AG04450 (cell line): Measurements from ENCODE around the gene CORO6. TPM values are rescaled to one million over a fixed set of nuclear protein-coding genes. Genes with fewer than 3 reads are reported as not detected.

Experiments used
- CTCF ChIA-PET: fragments of 300-600, 350-600 bp; formaldehyde crosslinking; extraction: SDS; loops from one replicate; lab custom pipeline; 2022; ENCODE audit warnings: antibody characterized with exemption, inconsistent platforms; lab: Charles Lee
- POLR2A ChIA-PET: fragments of 350-600 bp; formaldehyde crosslinking; extraction: SDS; loops from one replicate; lab custom pipeline; 2021; ENCODE audit warnings: antibody characterized with exemption, inconsistent platforms; lab: Yijun Ruan, JAX
- DNase-seq: peaks from one replicate; pipeline ENCODE4 v3.0.0-alpha.2; 2011; ENCODE audit warnings: low read depth, low spot score
- H3K27ac ChIP-seq: one replicate; pipeline ENCODE4 v1.5.1; 2012; ENCODE audit warnings: low read depth, low read length, control low read depth
- H3K27me3 ChIP-seq: one replicate; pipeline ENCODE4 v1.6.0; 2012; ENCODE audit warnings: low read length; ENCODE audit not compliant: control insufficient read depth, insufficient read depth
- H3K4me3 ChIP-seq: 2 replicates; pipeline ENCODE4 v1.5.1; 2011; ENCODE audit warnings: mild to moderate bottlenecking, low read depth, low read length, control low read depth
- H3K9me3 ChIP-seq: 2 replicates; pipeline ENCODE4 v1.5.1; 2012; ENCODE audit warnings: low read length; ENCODE audit not compliant: control insufficient read depth, insufficient read depth
- polyA plus RNA-seq: library from polyadenylated mRNA; depleted of rRNA; stranded (reverse); fragments of >200 nt; gene quantifications from 2 replicates; pipeline ENCODE4 v1.2.3, GENCODE V29; 2011
- TF ChIP-seq, protein P1 (sequence below): IDR thresholded peaks from 2 replicates; pipeline ENCODE4 v1.5.1; 2011; ENCODE audit warnings: low read depth, low read length, control low read depth, inconsistent platforms

CORO6 gene
- polyA plus RNA-seq, 1 experiment, result 9.3 TPM

DNA sequence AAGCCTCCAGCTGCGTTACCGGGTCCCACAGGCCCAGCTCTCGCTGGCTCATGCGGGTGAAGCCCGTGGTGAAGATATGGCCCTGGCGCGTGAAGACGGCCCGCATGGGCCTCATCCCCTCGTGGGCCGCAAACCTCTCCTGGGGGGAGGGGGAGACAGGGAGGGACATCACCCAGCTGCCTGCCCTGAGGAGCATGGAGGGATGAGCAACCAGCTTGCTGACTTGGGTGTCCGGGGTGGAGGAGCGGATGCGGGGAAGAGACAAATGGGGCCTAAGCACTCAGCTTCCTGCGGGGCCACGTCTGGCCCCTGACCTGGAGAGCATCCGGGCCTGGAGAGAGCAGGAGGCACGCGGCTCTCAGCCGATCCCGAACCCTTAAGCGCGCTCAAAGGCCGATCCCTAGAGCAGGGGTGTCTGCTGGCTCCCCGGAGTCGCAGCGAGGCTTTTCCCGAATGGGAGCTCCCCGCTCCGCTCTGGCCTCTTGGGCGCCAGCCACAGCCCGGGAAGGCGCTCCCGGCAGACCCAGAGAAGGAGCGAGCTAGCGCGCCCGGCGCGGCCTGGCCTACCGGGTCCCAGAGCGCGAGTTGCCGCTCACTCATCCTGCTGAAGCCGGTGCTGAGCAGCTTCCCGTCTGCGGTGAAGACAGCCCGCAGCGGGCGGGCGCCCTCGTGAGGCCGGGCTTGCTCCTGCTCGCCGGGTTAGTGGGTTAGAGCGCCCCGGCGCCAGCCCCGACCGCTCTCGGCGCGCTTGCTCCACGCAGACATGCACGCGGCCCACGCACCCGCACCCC, 5.0 kb downstream of the CORO6 start:
- Histone ChIP-seq H3K4me3 (0 out of 2 replicates have a peak overlapping the region, but pooled peaks have one; percentile 4), H3K27ac (peak overlapping the region; percentile 39), H3K9me3 (peaks cover 4% of the 10 kb centered on the region; the same call in 1 of the 2 replicates), H3K27me3 (no peaks in the 10 kb centered on the region)
- ChIA-PET CTCF (interaction anchor here (0.6 to 3.3 kb wide), 33 partner anchors 9 to 476 kb away, joined by 3 to 47 read pairs (median 5); partner anchors contain the start of gene ANKRD13B), POLR2A (interaction anchor here (1.2 kb wide), 2 partner anchors 22 to 54 kb away, joined by 3 read pairs; no protein-coding TSS in a partner anchor)
- DNase-seq, result no peak
- TF ChIP-seq, protein P1, sequence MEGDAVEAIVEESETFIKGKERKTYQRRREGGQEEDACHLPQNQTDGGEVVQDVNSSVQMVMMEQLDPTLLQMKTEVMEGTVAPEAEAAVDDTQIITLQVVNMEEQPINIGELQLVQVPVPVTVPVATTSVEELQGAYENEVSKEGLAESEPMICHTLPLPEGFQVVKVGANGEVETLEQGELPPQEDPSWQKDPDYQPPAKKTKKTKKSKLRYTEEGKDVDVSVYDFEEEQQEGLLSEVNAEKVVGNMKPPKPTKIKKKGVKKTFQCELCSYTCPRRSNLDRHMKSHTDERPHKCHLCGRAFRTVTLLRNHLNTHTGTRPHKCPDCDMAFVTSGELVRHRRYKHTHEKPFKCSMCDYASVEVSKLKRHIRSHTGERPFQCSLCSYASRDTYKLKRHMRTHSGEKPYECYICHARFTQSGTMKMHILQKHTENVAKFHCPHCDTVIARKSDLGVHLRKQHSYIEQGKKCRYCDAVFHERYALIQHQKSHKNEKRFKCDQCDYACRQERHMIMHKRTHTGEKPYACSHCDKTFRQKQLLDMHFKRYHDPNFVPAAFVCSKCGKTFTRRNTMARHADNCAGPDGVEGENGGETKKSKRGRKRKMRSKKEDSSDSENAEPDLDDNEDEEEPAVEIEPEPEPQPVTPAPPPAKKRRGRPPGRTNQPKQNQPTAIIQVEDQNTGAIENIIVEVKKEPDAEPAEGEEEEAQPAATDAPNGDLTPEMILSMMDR, result peak; percentile 63

DNA sequence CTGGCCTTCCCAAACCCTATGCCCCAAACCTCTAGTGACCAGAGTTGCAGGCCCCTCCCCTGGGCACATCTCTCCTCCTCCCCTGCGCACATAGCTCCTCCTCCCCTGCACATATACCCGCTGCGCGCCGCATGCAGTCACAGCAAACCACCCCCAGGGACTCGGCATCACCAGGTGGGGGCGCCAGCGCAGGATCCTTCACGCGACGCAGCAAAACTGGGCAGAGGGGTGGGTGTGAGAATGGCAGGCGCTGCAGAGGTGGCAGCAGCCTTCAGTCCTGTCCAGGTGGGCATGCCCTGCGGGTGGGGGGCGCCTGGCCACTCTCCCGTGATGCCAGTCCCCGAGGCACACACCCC, 5.6 kb downstream of the CORO6 start:
- H3K9me3 ChIP-seq, result peaks cover 9% of the 10 kb centered on the region; the same call in 1 of the 2 replicates
- CTCF ChIA-PET, result interaction anchor here (0.5 to 3.3 kb wide), 34 partner anchors 8 to 491 kb away, joined by 3 to 47 read pairs (median 5); partner anchors contain the start of gene ANKRD13B
- POLR2A ChIA-PET, result interaction anchor here (0.6 to 1.2 kb wide), 4 partner anchors 22 to 487 kb away, joined by 3 to 7 read pairs (median 3); no protein-coding TSS in a partner anchor
- H3K4me3 ChIP-seq, result no peak overlapping the region
- no peak for DNase-seq
- H3K27ac ChIP-seq, result no peak overlapping the region
- TF ChIP-seq, protein P1, result peak; percentile 65
- no peaks in the 10 kb centered on the region for H3K27me3 ChIP-seq

DNA sequence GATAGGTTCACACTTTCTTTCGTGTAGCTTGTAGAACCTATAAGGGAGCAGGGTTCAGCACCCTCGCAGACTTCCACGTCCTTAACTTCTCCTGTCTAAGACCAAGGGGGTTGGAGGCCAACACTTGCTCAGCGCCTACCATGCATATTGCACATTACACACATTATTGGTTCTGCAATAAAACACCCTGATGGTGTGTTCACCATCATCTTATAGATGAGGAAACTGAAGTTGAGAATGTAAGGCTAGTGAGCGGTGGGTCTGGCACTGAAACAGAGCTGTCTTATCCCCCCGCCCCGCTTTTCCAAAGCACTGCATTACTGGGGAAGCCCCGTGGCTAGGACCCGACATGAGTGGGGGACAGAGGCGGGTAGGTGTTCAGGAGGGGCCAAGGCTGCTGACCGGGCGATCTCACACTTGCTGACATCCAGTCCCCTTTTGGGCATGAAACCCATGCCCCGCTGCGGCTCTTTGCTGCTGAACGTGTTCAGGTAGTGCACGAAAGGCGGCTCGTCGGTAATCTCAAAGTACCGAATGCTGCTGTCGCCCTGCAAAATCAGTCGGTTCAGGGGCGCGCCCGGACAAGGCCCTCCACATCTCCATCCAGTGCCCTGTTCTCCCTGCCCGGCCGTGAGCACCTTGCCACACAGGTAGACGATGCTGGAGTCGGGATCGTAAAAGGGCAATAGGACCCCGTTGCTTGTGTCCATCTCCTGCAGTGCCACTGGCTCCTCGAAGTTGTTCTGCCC, 6.2 kb downstream of the CORO6 start:
- Histone ChIP-seq H3K9me3 (peaks cover 9% of the 10 kb centered on the region; the same call in 1 of the 2 replicates), H3K27ac (no peak overlapping the region), H3K4me3 (no peak overlapping the region), H3K27me3 (no peaks in the 10 kb centered on the region)
- POLR2A ChIA-PET, result interaction anchor here (0.6 to 1.2 kb wide), 5 partner anchors 23 to 488 kb away, joined by 3 to 7 read pairs (median 3); no protein-coding TSS in a partner anchor
- TF ChIP-seq, protein P1, result no peak
- no peak for DNase-seq
- CTCF ChIA-PET, result interaction anchor here (0.5 to 3.3 kb wide), 31 partner anchors 9 to 491 kb away, joined by 3 to 47 read pairs (median 5); partner anchors contain the start of gene ANKRD13B

DNA sequence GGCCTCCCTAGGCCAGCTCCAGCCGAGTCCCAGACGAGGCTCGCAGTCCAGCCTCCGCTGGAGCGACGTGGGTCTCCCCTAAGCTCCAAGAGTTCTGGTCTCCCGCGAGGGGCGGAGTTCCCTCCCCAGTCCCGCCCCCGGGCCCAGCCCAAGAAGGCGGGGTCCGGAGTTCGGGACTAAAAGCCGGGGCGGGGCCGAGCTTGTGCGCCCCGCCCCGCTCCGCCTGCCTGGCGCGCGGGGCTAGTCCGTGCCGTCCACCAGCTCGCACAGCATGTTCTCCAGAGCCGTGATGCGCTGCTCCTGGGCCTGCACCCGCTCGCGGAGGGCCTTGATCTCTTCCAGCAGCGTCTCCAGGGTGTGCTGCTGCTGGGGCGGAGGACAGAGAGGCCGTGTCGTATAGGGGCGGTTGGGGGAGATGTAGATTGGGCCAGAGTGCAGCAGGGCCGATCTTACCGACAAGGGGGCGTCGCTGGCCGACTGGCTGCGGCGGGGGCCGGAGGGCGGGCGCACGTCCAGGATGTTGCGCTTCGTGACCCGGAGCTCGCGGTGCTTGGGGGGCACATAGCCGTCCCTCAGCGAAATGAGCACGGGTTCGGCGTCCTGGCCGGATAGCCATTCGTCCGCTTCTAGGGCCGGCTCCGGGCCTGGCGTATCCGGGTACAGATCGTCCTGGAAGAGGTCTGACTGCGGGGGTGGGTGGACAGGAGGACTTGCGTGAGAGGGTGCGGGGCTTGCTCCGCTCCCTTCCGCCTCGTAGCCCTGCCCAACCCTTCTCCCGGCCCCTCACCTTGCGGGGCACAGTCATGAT, 7.0 kb downstream of the CORO6 start:
- no peak for DNase-seq
- Histone ChIP-seq H3K27me3 (no peaks in the 10 kb centered on the region), H3K9me3 (peaks cover 9% of the 10 kb centered on the region; the same call in 1 of the 2 replicates), H3K27ac (no peak overlapping the region), H3K4me3 (peak overlapping the region; percentile 46)
- ChIA-PET CTCF (interaction anchor here (0.6 to 1.9 kb wide), 8 partner anchors 15 to 477 kb away, joined by 3 to 7 read pairs (median 4); no protein-coding TSS in a partner anchor), POLR2A (interaction anchor here (1.0 to 1.3 kb wide), 4 partner anchors 18 to 246 kb away, joined by 3 to 8 read pairs (median 4); partner anchors contain the start of gene ANKRD13B)
- TF ChIP-seq, protein P1, result no peak
